MM.1S (cell line): ENCODE measurements around the gene B4GALT5.

Source experiments
- EZH2 ChIP-seq: fragments of 300-600 bp; sonication (generic); optimal IDR thresholded peaks from 2 replicates; pipeline ENCODE3; 2017; ENCODE audit warnings: low read depth, mild to moderate bottlenecking, antibody characterized with exemption, low read length, mixed read lengths
- TF ChIP-seq, protein P1 (sequence below): fragments of 300-600 bp; sonication (generic); IDR thresholded peaks from 2 replicates; pipeline ENCODE4 v1.5.1; 2016; ENCODE audit warnings: antibody characterized with exemption, low read length, mixed read lengths

DNA sequence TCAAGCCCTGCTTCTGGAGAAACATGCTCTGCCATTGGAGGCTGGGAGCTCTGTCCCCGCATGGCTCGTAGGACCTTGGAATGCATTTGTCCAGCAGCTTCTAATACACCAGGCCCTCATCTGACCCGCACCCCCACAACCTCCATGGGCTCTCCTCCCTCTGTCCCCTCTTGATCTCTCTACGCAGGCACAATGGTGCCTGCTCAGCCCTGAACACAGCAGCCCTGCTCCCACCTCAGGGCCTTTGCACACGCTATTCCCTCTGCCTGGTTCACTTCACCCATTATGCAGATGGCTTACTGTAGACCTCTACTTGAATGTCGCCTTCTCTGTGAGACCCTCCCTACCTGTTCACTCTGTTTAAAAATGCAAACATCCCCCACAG, 118.8 kb downstream of the B4GALT5 start:
- TF ChIP-seq, protein P1, sequence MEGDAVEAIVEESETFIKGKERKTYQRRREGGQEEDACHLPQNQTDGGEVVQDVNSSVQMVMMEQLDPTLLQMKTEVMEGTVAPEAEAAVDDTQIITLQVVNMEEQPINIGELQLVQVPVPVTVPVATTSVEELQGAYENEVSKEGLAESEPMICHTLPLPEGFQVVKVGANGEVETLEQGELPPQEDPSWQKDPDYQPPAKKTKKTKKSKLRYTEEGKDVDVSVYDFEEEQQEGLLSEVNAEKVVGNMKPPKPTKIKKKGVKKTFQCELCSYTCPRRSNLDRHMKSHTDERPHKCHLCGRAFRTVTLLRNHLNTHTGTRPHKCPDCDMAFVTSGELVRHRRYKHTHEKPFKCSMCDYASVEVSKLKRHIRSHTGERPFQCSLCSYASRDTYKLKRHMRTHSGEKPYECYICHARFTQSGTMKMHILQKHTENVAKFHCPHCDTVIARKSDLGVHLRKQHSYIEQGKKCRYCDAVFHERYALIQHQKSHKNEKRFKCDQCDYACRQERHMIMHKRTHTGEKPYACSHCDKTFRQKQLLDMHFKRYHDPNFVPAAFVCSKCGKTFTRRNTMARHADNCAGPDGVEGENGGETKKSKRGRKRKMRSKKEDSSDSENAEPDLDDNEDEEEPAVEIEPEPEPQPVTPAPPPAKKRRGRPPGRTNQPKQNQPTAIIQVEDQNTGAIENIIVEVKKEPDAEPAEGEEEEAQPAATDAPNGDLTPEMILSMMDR = no peak
- TF ChIP-seq EZH2 = no peak
